GM10847 (cell line): Measurements from ENCODE around the gene TMA16.

Experiments
- POLR2A ChIP-seq: IDR thresholded peaks from 2 replicates; pipeline ENCODE4 v1.6.1; 2011; ENCODE audit not compliant: insufficient read length; ENCODE audit errors: extremely low read depth

TMA16 gene

GRCh38 chr4:163544407-163545038 is 50.0 kb downstream of the TMA16 start:
- TF ChIP-seq POLR2A, result no peak

- no peak for TF ChIP-seq POLR2A
Measured at GRCh38 chr4:163548481-163549243, 54.2 kb downstream of the TMA16 start.

- TF ChIP-seq POLR2A, result no peak
Measured at GRCh38 chr4:163550869-163551267, 56.4 kb downstream of the TMA16 start.

- no peak for TF ChIP-seq POLR2A
Measured at GRCh38 chr4:163553146-163553545, 58.7 kb downstream of the TMA16 start.

- no peak for TF ChIP-seq POLR2A
Measured at GRCh38 chr4:163554870-163555465, 60.5 kb downstream of the TMA16 start.

GRCh38 chr4:163556177-163556576 is 61.7 kb downstream of the TMA16 start:
- no peak for TF ChIP-seq POLR2A

- TF ChIP-seq POLR2A, result no peak
Measured at GRCh38 chr4:163556650-163557391, 62.3 kb downstream of the TMA16 start.

GRCh38 chr4:163558539-163559044 is 64.1 kb downstream of the TMA16 start:
- no peak for TF ChIP-seq POLR2A

- TF ChIP-seq POLR2A, result no peak
Measured at GRCh38 chr4:163562496-163562895, 68.0 kb downstream of the TMA16 start.

- no peak for TF ChIP-seq POLR2A
Measured at GRCh38 chr4:163563592-163563991, 69.1 kb downstream of the TMA16 start.

GRCh38 chr4:163564221-163564720 is 69.8 kb downstream of the TMA16 start:
- TF ChIP-seq POLR2A, result no peak

GRCh38 chr4:163565226-163566135 is 71.0 kb downstream of the TMA16 start:
- no peak for TF ChIP-seq POLR2A

GRCh38 chr4:163566257-163566796 is 71.8 kb downstream of the TMA16 start:
- no peak for TF ChIP-seq POLR2A

GRCh38 chr4:163568843-163569242 is 74.4 kb downstream of the TMA16 start:
- no peak for TF ChIP-seq POLR2A
